ENCODE data around the gene NREP. TPM values are rescaled to one million over a fixed set of nuclear protein-coding genes. Genes with fewer than 3 reads are reported as not detected.

Gene NREP
- total RNA-seq, 1 experiment from 2014 or later: not detected

- Histone ChIP-seq H3K4me2 (no peak overlapping the region), H3K4me1 (replicated peaks; ENCODE audit: insufficient read depth) (no peaks in the 10 kb centered on the region), H3K27ac (no peak overlapping the region), H3K36me3 (ENCODE audit: low read depth) (no peaks in the 10 kb centered on the region), H3K9me2 (ENCODE audit: insufficient read depth) (no peaks in the 10 kb centered on the region), H2AFZ (no peak overlapping the region), H3F3A (ENCODE audit: insufficient read depth, low read depth) (no peaks in the 10 kb centered on the region), H3K4me3 (no peak overlapping the region), H3K27me3 (ENCODE audit: insufficient read depth, low read depth) (no peaks in the 10 kb centered on the region), H3K79me2 (ENCODE audit: low read depth) (no peaks in the 10 kb centered on the region), H4K20me1 (ENCODE audit: insufficient read depth) (no peaks in the 10 kb centered on the region), H3K9me3 (ENCODE audit: insufficient read depth, low read depth) (no peaks in the 10 kb centered on the region)
- no peak for TF ChIP-seq EZH2 (IDR thresholded peaks at IDR 0.05; ENCODE audit: low read depth)
- TF ChIP-seq CTCF (conservative IDR thresholded peaks at IDR 0.05): no peak
- DNase-seq: no peak
- ChIA-PET CTCF (no interaction called here), POLR2A (ENCODE audit: unreplicated experiment) (no interaction called here)
- BruUV-seq (replicated peaks): no TSS peak
- intact Hi-C loops (cut with micrococcal nuclease; ENCODE audit: unreplicated experiment): no loop called here
Observed at GRCh38 chr5:111706345-111706744, 50.6 kb downstream of the NREP start.

- Histone ChIP-seq H3K36me3 (ENCODE audit: low read depth) (no peaks in the 10 kb centered on the region), H3K9me3 (ENCODE audit: insufficient read depth, low read depth) (no peaks in the 10 kb centered on the region), H3K4me1 (replicated peaks; ENCODE audit: insufficient read depth) (no peaks in the 10 kb centered on the region), H3K79me2 (ENCODE audit: low read depth) (no peaks in the 10 kb centered on the region), H2AFZ (no peak overlapping the region), H3K4me3 (no peak overlapping the region), H3K27ac (no peak overlapping the region), H4K20me1 (ENCODE audit: insufficient read depth) (no peaks in the 10 kb centered on the region), H3K27me3 (ENCODE audit: insufficient read depth, low read depth) (no peaks in the 10 kb centered on the region), H3K9me2 (ENCODE audit: insufficient read depth) (no peaks in the 10 kb centered on the region), H3K4me2 (no peak overlapping the region), H3F3A (ENCODE audit: insufficient read depth, low read depth) (no peaks in the 10 kb centered on the region)
- BruUV-seq (replicated peaks): no TSS peak
- intact Hi-C loops (cut with micrococcal nuclease; ENCODE audit: unreplicated experiment): no loop called here
- TF ChIP-seq EZH2 (IDR thresholded peaks at IDR 0.05; ENCODE audit: low read depth) (no peak), CTCF (conservative IDR thresholded peaks at IDR 0.05) (no peak)
- DNase-seq: no peak
- ChIA-PET POLR2A (ENCODE audit: unreplicated experiment) (no interaction called here), CTCF (no interaction called here)
Observed at GRCh38 chr5:111704452-111705085, 52.4 kb downstream of the NREP start.

- TF ChIP-seq CTCF (conservative IDR thresholded peaks at IDR 0.05) (no peak), EZH2 (IDR thresholded peaks at IDR 0.05; ENCODE audit: low read depth) (no peak)
- Histone ChIP-seq H3K27me3 (ENCODE audit: insufficient read depth, low read depth) (no peaks in the 10 kb centered on the region), H3K36me3 (ENCODE audit: low read depth) (no peaks in the 10 kb centered on the region), H3K4me3 (no peak overlapping the region), H3K9me2 (ENCODE audit: insufficient read depth) (no peaks in the 10 kb centered on the region), H3K27ac (no peak overlapping the region), H2AFZ (no peak overlapping the region), H3K4me2 (no peak overlapping the region), H3K9me3 (ENCODE audit: insufficient read depth, low read depth) (no peaks in the 10 kb centered on the region), H4K20me1 (ENCODE audit: insufficient read depth) (no peaks in the 10 kb centered on the region), H3F3A (ENCODE audit: insufficient read depth, low read depth) (no peaks in the 10 kb centered on the region), H3K4me1 (replicated peaks; ENCODE audit: insufficient read depth) (no peaks in the 10 kb centered on the region), H3K79me2 (ENCODE audit: low read depth) (no peaks in the 10 kb centered on the region)
- ChIA-PET CTCF (no interaction called here), POLR2A (ENCODE audit: unreplicated experiment) (no interaction called here)
- no TSS peak for BruUV-seq (replicated peaks)
- intact Hi-C loops (cut with micrococcal nuclease; ENCODE audit: unreplicated experiment): no loop called here
- no peak for DNase-seq
Observed at GRCh38 chr5:111703662-111704061, 53.3 kb downstream of the NREP start.
